ENCODE results near the gene EMCN. TPM values are rescaled to one million over a fixed set of nuclear protein-coding genes. Genes with fewer than 3 reads are reported as not detected.

EMCN gene
- total RNA-seq, 1 experiment from 2014 or later = not detected

DNA sequence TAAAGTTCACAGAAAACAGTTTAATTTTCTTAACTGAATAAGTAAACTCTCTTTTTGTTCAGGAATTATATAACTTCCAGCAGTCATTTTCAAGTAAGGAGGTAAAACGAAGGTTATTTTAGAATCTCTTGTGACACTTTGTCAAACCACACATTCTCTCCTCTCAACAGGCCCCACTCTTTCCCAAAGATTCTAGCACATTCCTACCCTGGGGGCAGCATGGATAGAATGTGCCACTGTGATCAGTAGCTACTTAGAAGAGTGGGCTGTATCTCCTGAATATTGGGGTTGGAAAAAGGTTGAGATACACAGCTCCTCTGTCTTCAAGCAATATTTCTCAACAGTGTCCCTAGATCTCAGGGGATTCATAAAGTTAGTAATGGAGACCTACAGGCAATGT, 157.6 kb downstream of the EMCN start:
- in situ Hi-C loops (cut with HindIII; ENCODE audit: low pct_unique_long_range_greater_than_20kb, low sequenced_read_pairs) = no loop called here
- Histone ChIP-seq H3K27ac (ENCODE audit: low read length) (no peak overlapping the region), H3K9me3 (ENCODE audit: control insufficient read depth, insufficient read depth, low read depth, low read length) (no peaks in the 10 kb centered on the region), H3K27me3 (ENCODE audit: control insufficient read depth, insufficient read depth, low read length) (no peaks in the 10 kb centered on the region), H3K36me3 (ENCODE audit: control insufficient read depth, insufficient read depth, low read length) (no peaks in the 10 kb centered on the region), H3K4me3 (ENCODE audit: low read depth in 2 of 2, low read length in 2 of 2) (no peak overlapping the region), H3K4me1 (ENCODE audit: control insufficient read depth, insufficient read depth, low read length) (no peaks in the 10 kb centered on the region)
- CTCF ChIA-PET = interaction anchor here (0.6 kb wide), 1 partner anchor 12 kb away, joined by 6 read pairs; no protein-coding TSS in a partner anchor
- POLR2A ChIA-PET = no interaction called here
- TF ChIP-seq POLR2AphosphoS5 (IDR thresholded peaks at IDR 0.05; ENCODE audit: low read depth, low read length) = no peak
- no peak for TF ChIP-seq REST (IDR thresholded peaks at IDR 0.05; ENCODE audit: insufficient read depth in 1 of 2, low read depth in 2 of 2, low read length in 1 of 2)
- no peak for TF ChIP-seq TCF7L2 (IDR thresholded peaks at IDR 0.05; ENCODE audit: low read depth, low read length)
- no peak for TF ChIP-seq SIN3A (IDR thresholded peaks at IDR 0.05; ENCODE audit: borderline replicate concordance, insufficient read depth, low read depth, low read length)
- no TSS peak for BruUV-seq (replicated peaks)
- DNase-seq (ENCODE audit: low read depth, low spot score) = no peak
- ATAC-seq = no peak
- intact Hi-C loops (cut with micrococcal nuclease; ENCODE audit: unreplicated experiment) = no loop called here

DNA sequence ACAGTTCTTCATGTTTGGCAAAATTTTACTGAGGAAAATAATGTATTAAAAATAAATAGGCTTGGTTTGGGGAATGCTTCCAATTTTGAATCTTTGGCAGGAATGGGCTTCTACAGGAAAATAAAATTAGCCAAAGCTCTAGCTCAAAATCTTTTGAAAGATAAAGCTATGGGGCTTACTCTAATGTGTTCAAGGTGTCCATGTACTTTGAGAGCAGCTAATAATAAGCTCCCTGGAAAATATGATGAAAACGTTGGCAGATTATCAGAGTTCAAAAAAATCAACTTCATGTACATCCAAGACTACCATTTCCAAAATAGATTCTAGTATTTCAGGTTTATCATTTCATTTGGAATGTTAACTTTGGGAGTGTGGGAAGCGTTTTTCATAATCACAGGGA, 158.4 kb downstream of the EMCN start:
- Histone ChIP-seq H3K27me3 (ENCODE audit: control insufficient read depth, insufficient read depth, low read length) (no peaks in the 10 kb centered on the region), H3K4me3 (ENCODE audit: low read depth in 2 of 2, low read length in 2 of 2) (no peak overlapping the region), H3K36me3 (ENCODE audit: control insufficient read depth, insufficient read depth, low read length) (no peaks in the 10 kb centered on the region), H3K4me1 (ENCODE audit: control insufficient read depth, insufficient read depth, low read length) (no peaks in the 10 kb centered on the region), H3K27ac (ENCODE audit: low read length) (no peak overlapping the region), H3K9me3 (ENCODE audit: control insufficient read depth, insufficient read depth, low read depth, low read length) (no peaks in the 10 kb centered on the region)
- POLR2A ChIA-PET = no interaction called here
- ATAC-seq = no peak
- no peak for DNase-seq (ENCODE audit: low read depth, low spot score)
- intact Hi-C loops (cut with micrococcal nuclease; ENCODE audit: unreplicated experiment) = no loop called here
- TF ChIP-seq SIN3A (IDR thresholded peaks at IDR 0.05; ENCODE audit: borderline replicate concordance, insufficient read depth, low read depth, low read length) (no peak), CTCF (IDR thresholded peaks at IDR 0.05) (no peak), REST (IDR thresholded peaks at IDR 0.05; ENCODE audit: insufficient read depth in 1 of 2, low read depth in 2 of 2, low read length in 1 of 2) (no peak)
- in situ Hi-C loops (cut with HindIII; ENCODE audit: low pct_unique_long_range_greater_than_20kb, low sequenced_read_pairs) = no loop called here
- no TSS peak for BruUV-seq (replicated peaks)
- CTCF ChIA-PET = no interaction called here

Data from Panc1 (cell line).